Caco-2 (cell line): ENCODE results near the gene MSRB2. TPM values are rescaled to one million over a fixed set of nuclear protein-coding genes. Genes with fewer than 3 reads are reported as not detected.
A peak's percentile ranks its signal among the peaks of the same experiment; 100 is the strongest.

Experiments
- Bru-seq: library from RNA; stranded (reverse); fragments of 400-500 nt; gene quantifications from one replicate; lab custom pipeline; 2021; lab: Mats Ljungman, UMichigan
- BruChase-seq, 2 experiments: library from RNA; stranded (reverse); fragments of 400-500 nt; gene quantifications; one replicate each; lab custom pipeline; 2021; lab: Mats Ljungman, UMichigan
- BruUV-seq: library from RNA; stranded (reverse); fragments of 400-500 nt; replicated peaks from 2 replicates; lab custom pipeline; 2021; lab: Mats Ljungman, UMichigan
- CTCF ChIA-PET: fragments of 300-600 bp; sonication (Branson Sonifier 250); formaldehyde crosslinking; loops from one replicate; lab custom pipeline; 2022; ENCODE audit warnings: antibody characterized with exemption; lab: Charles Lee
- POLR2A ChIA-PET: fragments of 300-600 bp; sonication (Branson Sonifier 250); formaldehyde crosslinking; loops from one replicate; lab custom pipeline; 2022; ENCODE audit warnings: antibody characterized with exemption; lab: Charles Lee
- DNase-seq, 2 experiments: peaks; one replicate each; pipeline versions ENCODE4 v3.0.0 to v3.0.0-alpha.2; 2020 to 2022
- H3K27me3 ChIP-seq: replicated peaks from 2 replicates; pipeline ENCODE4 v1.6.0; 2011; ENCODE audit warnings: low read length; ENCODE audit not compliant: control insufficient read depth, insufficient read depth
- H3K36me3 ChIP-seq: 2 replicates; pipeline ENCODE4 v1.5.1; 2011; ENCODE audit warnings: low read length; ENCODE audit not compliant: control insufficient read depth, insufficient read depth
- H3K4me1 ChIP-seq: fragments of 250-450 bp; sonication (Bioruptor Pico); 2 replicates; pipeline ENCODE4 v1.5.1; 2020; ENCODE audit warnings: mild to moderate bottlenecking
- H3K4me3 ChIP-seq: 2 replicates; pipeline ENCODE4 v1.5.1; 2011; ENCODE audit warnings: low read depth, mild to moderate bottlenecking, control low read depth, low read length
- H3K9me3 ChIP-seq: fragments of 250-450 bp; sonication (Bioruptor Pico); 2 replicates; pipeline ENCODE4 v1.5.1; 2020; ENCODE audit warnings: mild to moderate bottlenecking, moderate library complexity
- H3K27ac Mint-ChIP-seq: one replicate; pipeline ENCODE4 v1.8.0; 2022; ENCODE audit warnings: mixed read lengths; ENCODE audit not compliant: unreplicated experiment
- H3K27me3 Mint-ChIP-seq: one replicate; pipeline ENCODE4 v1.8.0; 2022; ENCODE audit warnings: mixed read lengths; ENCODE audit not compliant: insufficient read depth, unreplicated experiment
- H3K36me3 Mint-ChIP-seq: one replicate; pipeline ENCODE4 v1.8.0; 2022; ENCODE audit warnings: mild to moderate bottlenecking, mixed read lengths; ENCODE audit not compliant: insufficient read depth, unreplicated experiment
- H3K4me1 Mint-ChIP-seq: one replicate; pipeline ENCODE4 v1.8.0; 2022; ENCODE audit warnings: low read depth, mixed read lengths; ENCODE audit not compliant: unreplicated experiment
- H3K4me3 Mint-ChIP-seq: one replicate; pipeline ENCODE4 v1.8.0; 2022; ENCODE audit warnings: mild to moderate bottlenecking, moderate library complexity, mixed read lengths; ENCODE audit not compliant: unreplicated experiment
- H3K9me3 Mint-ChIP-seq: one replicate; pipeline ENCODE4 v1.8.0; 2022; ENCODE audit warnings: mixed read lengths; ENCODE audit not compliant: unreplicated experiment
- CTCF ChIP-seq, 2 experiments: fragments of 200-600 bp in 1 of 2; IDR thresholded peaks; 1 replicate in 1 of 2; 2 replicates in 1 of 2; pipeline versions ENCODE4 v1.5.1 to v1.8.0; 2011 to 2022; ENCODE audit warnings: antibody characterized with exemption in 1 of 2, control low read depth in 1 of 2, inconsistent platforms in 1 of 2, low read depth in 1 of 2, low read length in 1 of 2, mild to moderate bottlenecking in 1 of 2, moderate library complexity in 1 of 2; ENCODE audit not compliant: insufficient read depth in 1 of 2, severe bottlenecking in 1 of 2, unreplicated experiment in 1 of 2
- intact Hi-C: fragments of 100-400 bp; cut with micrococcal nuclease; formaldehyde crosslinking; loops from one replicate; pipeline ENCODE4 v1.10.0; 2022; ENCODE audit not compliant: unreplicated experiment
- long read RNA-seq: library from polyadenylated mRNA; stranded (forward); transcript quantifications from one replicate; pipeline ENCODE4 v2.0.0, GENCODE V29; 2022
- total RNA-seq: library from RNA; stranded (reverse); gene quantifications from 2 replicates; pipeline ENCODE4 v1.2.3, GENCODE V29; 2022

Gene MSRB2
- total RNA-seq = 11.9 and 13.7 TPM in 2 replicates
- percentile 64 among the genes with signal in this experiment for Bru-seq, nascent RNA
- BruChase-seq, experiment 1, labeled RNA remaining after a 2-hour chase = percentile 50 among the genes with signal in this experiment
- BruChase-seq, experiment 2, labeled RNA remaining after a 6-hour chase = percentile 47 among the genes with signal in this experiment
- long read RNA-seq, transcript MSRB2-201 (5 exons, 1,803 nt) = major isoform, 37 of 37 reads
- long read RNA-seq, partial matches to known transcripts = 0 of 37 reads
- long read RNA-seq, other reads (novel, unspliced or antisense) = 0 of 37 reads

- peak within 1 kb of the TSS; percentile 94 for H3K4me3 Mint-ChIP-seq
- ChIA-PET CTCF (no interaction called here), POLR2A (no interaction called here)
- H3K4me3 ChIP-seq = peak within 1 kb of the TSS; percentile 78
- H3K9me3 Mint-ChIP-seq = peaks cover 4% of the 10 kb centered on the region
- peak in 1 of 2 experiments; percentile 8 for TF ChIP-seq CTCF (IDR thresholded peaks at IDR 0.05; ENCODE audit: insufficient read depth in 1 of 2, low read depth in 1 of 2, low read length in 1 of 2, severe bottlenecking in 1 of 2, unreplicated experiment in 1 of 2)
- intact Hi-C loops = loop anchor here (5.0 kb wide), 1 partner anchor 342 kb away; the partner anchor contains the start of gene OTUD1
- H3K36me3 ChIP-seq = no peaks in the 10 kb centered on the region
- H3K9me3 ChIP-seq = peaks cover 12% of the 10 kb centered on the region
- peak within 1 kb of the TSS; percentile 83 for H3K27ac Mint-ChIP-seq
- peaks cover 31% of the 10 kb centered on the region for H3K4me1 ChIP-seq
- H3K4me1 Mint-ChIP-seq = peaks cover 23% of the 10 kb centered on the region
- H3K36me3 Mint-ChIP-seq = peaks cover 19% of the 10 kb centered on the region
- no peaks in the 10 kb centered on the region for H3K27me3 ChIP-seq
- H3K27me3 Mint-ChIP-seq = no peaks in the 10 kb centered on the region
- BruUV-seq = no TSS peak
- peak; percentile 90 to 98 for DNase-seq
Observed at GRCh38 chr10:23095404-23095965, at the start of gene MSRB2. TSS of gene MSRB2 (plus strand) at chr10:23095579. CDS start at chr10:23095609, 30 bp downstream.

- Histone ChIP-seq H3K4me3 (no peak overlapping the region), H3K36me3 (no peaks in the 10 kb centered on the region), H3K27me3 (no peaks in the 10 kb centered on the region), H3K9me3 (no peaks in the 10 kb centered on the region), H3K4me1 (peaks cover 11% of the 10 kb centered on the region)
- Mint-ChIP-seq H3K4me3 (no peak overlapping the region), H3K27ac (no peak overlapping the region), H3K27me3 (no peaks in the 10 kb centered on the region), H3K36me3 (no peaks in the 10 kb centered on the region), H3K4me1 (peaks cover 8% of the 10 kb centered on the region), H3K9me3 (no peaks in the 10 kb centered on the region)
- intact Hi-C loops = no loop called here
- BruUV-seq = no TSS peak
- no peak for DNase-seq
- CTCF ChIA-PET = no interaction called here
- no peak for TF ChIP-seq CTCF (IDR thresholded peaks at IDR 0.05; ENCODE audit: insufficient read depth in 1 of 2, low read depth in 1 of 2, low read length in 1 of 2, severe bottlenecking in 1 of 2, unreplicated experiment in 1 of 2)
- POLR2A ChIA-PET = no interaction called here
Observed at GRCh38 chr10:23046027-23046426, 49.4 kb upstream of the MSRB2 start.

- no peaks in the 10 kb centered on the region for H3K36me3 ChIP-seq
- H3K4me3 Mint-ChIP-seq = no peak overlapping the region
- ChIA-PET CTCF (no interaction called here), POLR2A (no interaction called here)
- no peak for DNase-seq
- H3K9me3 ChIP-seq = no peaks in the 10 kb centered on the region
- intact Hi-C loops = no loop called here
- H3K4me1 ChIP-seq = peaks cover 23% of the 10 kb centered on the region
- H3K36me3 Mint-ChIP-seq = no peaks in the 10 kb centered on the region
- BruUV-seq = no TSS peak
- no peaks in the 10 kb centered on the region for H3K27me3 Mint-ChIP-seq
- TF ChIP-seq CTCF (IDR thresholded peaks at IDR 0.05; ENCODE audit: insufficient read depth in 1 of 2, low read depth in 1 of 2, low read length in 1 of 2, severe bottlenecking in 1 of 2, unreplicated experiment in 1 of 2) = no peak
- peak overlapping the region; percentile 5 for H3K27ac Mint-ChIP-seq
- no peaks in the 10 kb centered on the region for H3K9me3 Mint-ChIP-seq
- no peaks in the 10 kb centered on the region for H3K27me3 ChIP-seq
- H3K4me1 Mint-ChIP-seq = peaks cover 14% of the 10 kb centered on the region
- no peak overlapping the region for H3K4me3 ChIP-seq
Observed at GRCh38 chr10:23047201-23048050, 48.0 kb upstream of the MSRB2 start.
